BLaER1 (cell line): ENCODE measurements around the gene STEAP2.
"Not testable (repeated sequence)": the region's sequence is repeated elsewhere in the genome, so short reads cannot be mapped to it uniquely, and the experiment has no call there.

Experiments
- H3K27ac ChIP-seq: shearing (Covaris generic); formaldehyde crosslinking; 2 replicates; pipeline ENCODE4 v1.8.1; 2022
- H3K27me3 ChIP-seq: shearing (Covaris generic); formaldehyde crosslinking; 2 replicates; pipeline ENCODE4 v1.8.1; 2022
- H3K36me3 ChIP-seq: shearing (Covaris generic); formaldehyde crosslinking; 2 replicates; pipeline ENCODE4 v1.8.1; 2022
- H3K4me1 ChIP-seq: shearing (Covaris generic); formaldehyde crosslinking; 2 replicates; pipeline ENCODE4 v1.8.1; 2022
- H3K4me2 ChIP-seq: shearing (Covaris generic); formaldehyde crosslinking; 2 replicates; pipeline ENCODE4 v1.8.1; 2022
- H3K4me3 ChIP-seq: shearing (Covaris generic); formaldehyde crosslinking; 2 replicates; pipeline ENCODE4 v1.8.1; 2022
- H3K9ac ChIP-seq: shearing (Covaris generic); formaldehyde crosslinking; 2 replicates; pipeline ENCODE4 v1.8.1; 2022
- H3K9me3 ChIP-seq: shearing (Covaris generic); formaldehyde crosslinking; 2 replicates; pipeline ENCODE4 v1.8.1; 2022
- H4K20me1 ChIP-seq: shearing (Covaris generic); formaldehyde crosslinking; 2 replicates; pipeline ENCODE4 v1.8.1; 2022
- Cebpa-rat ChIP-seq: shearing (Covaris generic); IDR thresholded peaks from 2 replicates; pipeline ENCODE4 v1.8.1; 2022

STEAP2 gene

DNA sequence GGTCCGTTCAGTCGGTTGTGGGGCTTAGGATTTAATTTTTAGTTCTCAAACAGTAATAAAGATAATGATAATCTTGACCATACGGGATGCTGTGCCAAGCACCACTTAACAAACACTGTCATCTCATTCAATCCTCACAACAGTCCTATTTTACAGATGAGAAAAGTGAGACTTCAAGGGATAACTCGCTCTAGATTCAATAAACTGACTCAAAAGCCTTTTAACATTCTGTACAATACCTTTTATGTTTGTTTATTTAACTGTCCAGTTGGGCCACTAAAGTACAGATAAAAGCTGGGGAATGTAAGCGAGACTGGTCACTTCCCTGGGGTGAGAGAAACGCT lies 33.0 kb downstream of the STEAP2 start:
- Histone ChIP-seq H3K4me3 (no peak overlapping the region), H3K4me1 (no peaks in the 10 kb centered on the region), H3K27me3 (no peaks in the 10 kb centered on the region), H4K20me1 (no peaks in the 10 kb centered on the region), H3K9me3 (peaks cover 11% of the 10 kb centered on the region), H3K4me2 (no peak overlapping the region), H3K27ac (no peak overlapping the region), H3K9ac (no peak overlapping the region), H3K36me3 (no peaks in the 10 kb centered on the region)
- TF ChIP-seq Cebpa-rat, result no peak

DNA sequence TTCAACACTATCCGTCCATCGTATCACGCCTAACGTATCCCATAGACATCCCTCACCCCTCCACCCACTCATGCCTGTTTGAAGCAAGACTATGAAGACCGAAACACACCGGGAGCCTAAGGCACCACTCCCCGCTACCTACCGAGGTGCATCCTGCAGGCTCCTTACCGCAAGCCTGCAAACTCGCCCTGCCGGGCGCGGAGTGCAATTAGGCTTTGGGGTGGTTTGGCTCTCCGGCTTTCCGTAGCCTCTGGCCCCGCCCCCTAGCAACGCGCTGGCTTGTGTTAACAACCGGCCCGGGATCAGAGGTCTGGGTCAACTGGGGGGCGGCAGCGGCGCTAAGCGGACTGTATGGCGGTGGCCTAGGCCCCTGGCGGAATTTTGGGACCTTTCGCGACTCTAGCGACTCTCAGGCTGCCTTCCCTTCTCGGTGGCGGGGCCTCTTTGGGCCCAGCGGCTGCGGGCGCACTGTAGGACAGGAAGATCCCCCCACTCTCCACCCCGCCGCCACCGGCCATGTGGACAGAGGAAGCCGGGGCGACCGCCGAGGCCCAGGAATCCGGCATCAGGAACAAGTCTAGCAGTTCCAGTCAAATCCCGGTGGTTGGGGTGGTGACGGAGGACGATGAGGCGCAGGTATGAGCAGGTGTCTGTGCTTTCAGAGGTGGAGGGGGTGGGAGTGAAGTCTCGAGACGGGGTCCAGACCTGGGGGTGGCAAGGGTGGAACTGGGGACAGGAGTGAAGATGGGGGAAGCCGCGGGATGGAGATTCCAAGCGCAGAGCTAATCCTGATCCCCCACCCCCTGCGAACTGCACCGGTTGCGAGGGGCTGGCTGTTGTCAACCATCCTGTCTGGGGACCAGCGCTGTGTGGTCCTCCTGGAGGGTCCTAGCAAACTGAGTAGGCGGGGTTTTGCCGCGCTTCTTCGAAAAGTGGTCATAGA lies 33.6 kb downstream of the STEAP2 start, which contains the start of gene CFAP69:
TSS of gene CFAP69 (plus strand) at position 266 of the 943 bp plus-strand sequence. CDS start at position 517, 251 bp downstream.
- H3K27me3 ChIP-seq, result no peaks in the 10 kb centered on the region
- H3K36me3 ChIP-seq, result no peaks in the 10 kb centered on the region
- H3K9ac ChIP-seq, result no peak within 1 kb of the TSS
- no peaks in the 10 kb centered on the region for H4K20me1 ChIP-seq
- no peak within 1 kb of the TSS for H3K4me2 ChIP-seq
- peaks cover 11% of the 10 kb centered on the region for H3K9me3 ChIP-seq
- no peak within 1 kb of the TSS for H3K4me3 ChIP-seq
- no peak within 1 kb of the TSS for H3K27ac ChIP-seq
- no peak for TF ChIP-seq Cebpa-rat
- no peaks in the 10 kb centered on the region for H3K4me1 ChIP-seq

DNA sequence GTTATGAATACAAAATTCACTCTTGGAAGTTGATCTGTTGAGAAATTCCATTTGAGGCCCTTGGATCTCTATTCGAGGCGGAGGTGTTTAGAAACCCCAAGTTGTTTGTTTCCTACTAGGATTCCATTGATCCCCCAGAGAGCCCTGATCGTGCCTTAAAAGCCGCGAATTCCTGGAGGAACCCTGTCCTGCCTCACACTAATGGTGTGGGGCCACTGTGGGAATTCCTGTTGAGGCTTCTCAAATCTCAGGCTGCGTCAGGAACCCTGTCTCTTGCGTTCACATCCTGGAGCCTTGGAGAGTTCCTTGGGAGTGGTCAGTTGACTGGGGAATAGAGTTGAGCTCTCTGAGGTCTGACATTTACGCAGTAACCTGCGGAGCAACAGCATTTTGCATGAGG lies 34.6 kb downstream of the STEAP2 start:
- no peaks in the 10 kb centered on the region for H3K4me1 ChIP-seq
- H3K4me2 ChIP-seq, result no peak overlapping the region
- TF ChIP-seq Cebpa-rat, result no peak
- no peak overlapping the region for H3K4me3 ChIP-seq
- no peak overlapping the region for H3K9ac ChIP-seq
- no peaks in the 10 kb centered on the region for H3K36me3 ChIP-seq
- H3K27me3 ChIP-seq, result no peaks in the 10 kb centered on the region
- peaks cover 11% of the 10 kb centered on the region for H3K9me3 ChIP-seq
- H3K27ac ChIP-seq, result no peak overlapping the region
- H4K20me1 ChIP-seq, result no peaks in the 10 kb centered on the region

DNA sequence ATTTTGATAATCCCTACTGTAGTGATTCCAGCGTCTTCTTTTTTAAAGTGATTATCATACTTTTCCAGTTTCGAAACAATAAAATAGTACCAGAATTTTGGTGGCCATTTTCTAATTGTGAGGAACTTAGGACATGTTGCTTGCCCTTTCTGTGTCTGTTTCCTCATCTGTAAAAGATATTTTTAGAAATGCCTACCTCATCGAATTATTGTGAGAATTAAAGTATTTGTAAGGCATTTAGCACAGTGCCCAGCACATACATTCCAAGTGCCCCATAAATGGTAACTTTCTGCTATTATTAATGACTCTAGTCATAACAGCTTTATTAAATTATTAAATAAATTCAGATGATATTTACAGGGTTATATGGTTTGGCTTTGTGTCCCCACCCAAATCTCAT lies 37.2 kb downstream of the STEAP2 start:
- TF ChIP-seq Cebpa-rat, result no peak
- Histone ChIP-seq H3K27ac (no peak overlapping the region), H3K4me1 (no peaks in the 10 kb centered on the region), H3K27me3 (no peaks in the 10 kb centered on the region), H3K9me3 (peaks cover 11% of the 10 kb centered on the region), H3K4me3 (no peak overlapping the region), H4K20me1 (no peaks in the 10 kb centered on the region), H3K4me2 (no peak overlapping the region), H3K36me3 (no peaks in the 10 kb centered on the region), H3K9ac (no peak overlapping the region)

DNA sequence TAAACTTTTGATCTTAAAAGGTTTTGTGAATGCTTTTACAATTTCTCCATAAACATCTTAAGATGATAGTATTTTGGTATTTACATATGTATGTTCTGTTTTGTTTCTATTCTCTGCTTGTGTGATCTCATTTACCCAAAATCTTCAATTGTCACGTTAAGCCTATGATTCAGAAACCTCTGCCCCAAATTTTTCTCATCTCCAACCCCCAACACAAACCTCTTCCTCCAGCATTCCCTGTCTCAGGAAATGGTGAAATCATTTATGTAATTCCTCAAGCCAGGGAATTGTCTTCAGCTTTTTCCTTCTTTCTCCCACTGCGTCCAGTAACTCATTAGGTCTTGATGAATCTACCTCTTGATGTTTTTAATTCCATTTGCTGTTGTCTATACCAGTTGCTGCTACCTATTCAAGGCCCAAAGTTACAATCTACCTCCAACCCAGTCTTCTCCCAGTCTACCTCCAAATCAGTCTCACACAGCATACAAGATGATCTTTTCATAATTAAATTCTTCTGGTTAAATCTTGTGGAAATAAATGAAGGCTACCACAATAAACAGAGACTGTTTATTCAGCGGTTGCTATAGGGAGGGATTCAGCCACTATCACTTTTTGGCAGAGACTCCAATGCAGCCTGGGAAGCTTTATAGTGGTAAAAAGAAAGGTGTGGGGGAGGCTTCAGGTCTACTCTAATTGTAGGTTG lies 39.2 kb downstream of the STEAP2 start:
- H3K9me3 ChIP-seq, result 0 out of 2 replicates have a peak, but pooled peaks cover under 1% of the 10 kb centered on the region
- H3K4me1 ChIP-seq, result no peaks in the 10 kb centered on the region
- no peaks in the 10 kb centered on the region for H4K20me1 ChIP-seq
- no peak overlapping the region for H3K9ac ChIP-seq
- H3K4me3 ChIP-seq, result no peak overlapping the region
- no peaks in the 10 kb centered on the region for H3K27me3 ChIP-seq
- TF ChIP-seq Cebpa-rat, result no peak
- no peak overlapping the region for H3K4me2 ChIP-seq
- no peak overlapping the region for H3K27ac ChIP-seq
- no peaks in the 10 kb centered on the region for H3K36me3 ChIP-seq

DNA sequence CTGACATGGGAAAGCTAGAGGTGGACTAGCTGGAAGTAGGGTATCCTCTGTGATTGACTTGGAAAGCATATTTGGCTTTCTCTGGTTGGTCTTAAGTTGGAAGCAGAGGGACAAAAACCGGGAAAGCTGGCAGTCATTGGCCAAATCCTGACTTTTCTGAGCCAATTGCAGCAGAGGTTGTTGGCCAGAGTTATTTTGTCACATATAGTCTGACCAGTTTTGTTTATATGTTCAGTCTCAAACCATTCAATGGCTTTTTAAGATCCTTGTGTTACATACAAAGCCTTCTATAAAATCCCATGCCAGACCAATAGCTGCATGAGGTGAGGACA lies 39.7 kb downstream of the STEAP2 start:
- no peak for TF ChIP-seq Cebpa-rat
- no peaks in the 10 kb centered on the region for H4K20me1 ChIP-seq
- no peak overlapping the region for H3K4me2 ChIP-seq
- H3K4me3 ChIP-seq, result no peak overlapping the region
- no peak overlapping the region for H3K9ac ChIP-seq
- H3K27ac ChIP-seq, result no peak overlapping the region
- no peaks in the 10 kb centered on the region for H3K36me3 ChIP-seq
- H3K4me1 ChIP-seq, result no peaks in the 10 kb centered on the region
- no peaks in the 10 kb centered on the region for H3K27me3 ChIP-seq
- no peaks in the 10 kb centered on the region for H3K9me3 ChIP-seq

DNA sequence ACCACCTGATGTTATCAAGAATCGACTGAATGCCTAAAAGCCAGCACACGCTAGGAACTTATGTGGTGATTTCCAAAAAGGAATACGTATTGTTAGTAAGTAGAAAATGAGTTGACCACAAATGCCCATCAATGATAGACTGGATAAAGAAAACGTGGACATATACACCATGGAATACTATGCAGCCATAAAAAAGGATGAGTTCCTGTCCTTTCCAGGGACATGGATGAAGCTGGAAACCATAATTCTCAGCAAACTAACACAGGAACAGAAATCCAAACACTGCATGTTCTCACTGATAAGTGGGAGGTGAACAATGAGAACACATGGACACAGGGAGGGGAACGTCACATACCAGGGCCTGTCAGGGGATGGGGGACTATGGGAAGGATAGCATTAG lies 44.5 kb downstream of the STEAP2 start:
- not testable (repeated sequence) for H3K27me3 ChIP-seq, H3K4me2 ChIP-seq, H3K4me3 ChIP-seq, H3K9ac ChIP-seq, H3K27ac ChIP-seq, H4K20me1 ChIP-seq, H3K9me3 ChIP-seq, H3K4me1 ChIP-seq, H3K36me3 ChIP-seq

DNA sequence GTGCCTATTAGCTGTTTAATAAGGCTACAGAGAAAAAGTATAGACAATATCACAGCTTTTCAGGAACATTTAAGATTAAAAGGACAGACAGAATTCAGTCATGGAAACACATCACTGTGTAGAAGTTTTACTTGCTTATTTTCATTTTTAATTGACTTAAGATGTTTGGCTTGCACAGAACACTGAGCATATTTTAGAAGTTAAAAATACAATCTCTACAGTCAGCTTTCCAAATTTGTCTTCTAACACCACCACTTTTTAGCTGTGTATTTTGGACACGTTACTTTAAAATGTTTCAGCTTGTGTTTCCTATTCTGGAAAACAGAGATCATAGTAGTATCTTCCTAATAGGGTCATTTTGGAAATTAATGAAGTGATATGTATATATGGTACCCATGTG lies 45.2 kb downstream of the STEAP2 start:
- H3K36me3 ChIP-seq, result no peaks in the 10 kb centered on the region
- no peaks in the 10 kb centered on the region for H4K20me1 ChIP-seq
- H3K9ac ChIP-seq, result no peak overlapping the region
- H3K4me1 ChIP-seq, result no peaks in the 10 kb centered on the region
- no peak for TF ChIP-seq Cebpa-rat
- no peak overlapping the region for H3K4me2 ChIP-seq
- no peak overlapping the region for H3K4me3 ChIP-seq
- no peak overlapping the region for H3K27ac ChIP-seq
- no peaks in the 10 kb centered on the region for H3K9me3 ChIP-seq
- H3K27me3 ChIP-seq, result no peaks in the 10 kb centered on the region

DNA sequence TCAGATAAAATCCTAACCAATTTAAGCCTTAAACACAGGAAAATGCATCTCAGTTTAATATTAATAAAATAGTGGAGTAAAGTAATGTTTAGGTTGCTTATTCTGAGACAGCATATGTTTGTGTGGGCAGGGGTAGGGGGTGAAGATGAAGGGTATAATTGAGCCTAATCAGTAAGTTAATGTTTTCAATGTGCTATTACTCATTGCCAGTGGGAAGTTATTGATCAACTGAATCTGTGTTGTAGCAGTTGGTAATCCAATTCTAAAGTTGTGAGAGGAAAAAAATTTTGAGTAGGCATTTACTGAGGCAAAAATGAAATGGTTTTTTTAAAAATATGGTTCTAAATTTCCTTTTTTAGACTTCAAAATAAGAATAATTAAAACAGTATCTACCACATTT lies 49.9 kb downstream of the STEAP2 start:
- H3K9me3 ChIP-seq, result no peaks in the 10 kb centered on the region
- H3K4me2 ChIP-seq, result no peak overlapping the region
- H3K4me3 ChIP-seq, result no peak overlapping the region
- no peak for TF ChIP-seq Cebpa-rat
- no peaks in the 10 kb centered on the region for H4K20me1 ChIP-seq
- H3K27ac ChIP-seq, result no peak overlapping the region
- no peaks in the 10 kb centered on the region for H3K4me1 ChIP-seq
- no peak overlapping the region for H3K9ac ChIP-seq
- no peaks in the 10 kb centered on the region for H3K36me3 ChIP-seq
- H3K27me3 ChIP-seq, result no peaks in the 10 kb centered on the region

DNA sequence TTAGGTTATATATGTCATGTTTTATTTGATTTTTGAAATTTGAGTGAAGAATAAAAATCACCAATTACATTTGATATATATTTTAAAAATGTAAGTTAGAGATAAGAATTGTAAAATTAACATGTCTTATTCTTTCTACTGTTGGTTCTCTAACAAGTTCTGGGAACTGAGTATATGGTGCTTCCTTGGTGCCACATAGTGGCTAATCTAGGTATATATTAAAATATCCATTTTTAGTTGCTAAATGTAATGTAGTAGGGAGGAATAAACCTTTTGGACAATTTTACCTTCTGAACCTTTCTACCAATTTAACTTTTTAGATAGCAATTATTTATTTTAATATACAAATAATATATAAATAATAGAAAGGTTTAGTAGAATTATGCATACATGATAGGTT lies 50.9 kb downstream of the STEAP2 start:
- H3K9me3 ChIP-seq, result no peaks in the 10 kb centered on the region
- H3K9ac ChIP-seq, result no peak overlapping the region
- no peak overlapping the region for H3K4me2 ChIP-seq
- no peaks in the 10 kb centered on the region for H3K36me3 ChIP-seq
- H3K4me3 ChIP-seq, result no peak overlapping the region
- H4K20me1 ChIP-seq, result no peaks in the 10 kb centered on the region
- TF ChIP-seq Cebpa-rat, result no peak
- no peaks in the 10 kb centered on the region for H3K4me1 ChIP-seq
- H3K27me3 ChIP-seq, result no peaks in the 10 kb centered on the region
- H3K27ac ChIP-seq, result no peak overlapping the region
